ENCODE measurements around the gene FBXO21.

The FBXO21 gene, protein sequence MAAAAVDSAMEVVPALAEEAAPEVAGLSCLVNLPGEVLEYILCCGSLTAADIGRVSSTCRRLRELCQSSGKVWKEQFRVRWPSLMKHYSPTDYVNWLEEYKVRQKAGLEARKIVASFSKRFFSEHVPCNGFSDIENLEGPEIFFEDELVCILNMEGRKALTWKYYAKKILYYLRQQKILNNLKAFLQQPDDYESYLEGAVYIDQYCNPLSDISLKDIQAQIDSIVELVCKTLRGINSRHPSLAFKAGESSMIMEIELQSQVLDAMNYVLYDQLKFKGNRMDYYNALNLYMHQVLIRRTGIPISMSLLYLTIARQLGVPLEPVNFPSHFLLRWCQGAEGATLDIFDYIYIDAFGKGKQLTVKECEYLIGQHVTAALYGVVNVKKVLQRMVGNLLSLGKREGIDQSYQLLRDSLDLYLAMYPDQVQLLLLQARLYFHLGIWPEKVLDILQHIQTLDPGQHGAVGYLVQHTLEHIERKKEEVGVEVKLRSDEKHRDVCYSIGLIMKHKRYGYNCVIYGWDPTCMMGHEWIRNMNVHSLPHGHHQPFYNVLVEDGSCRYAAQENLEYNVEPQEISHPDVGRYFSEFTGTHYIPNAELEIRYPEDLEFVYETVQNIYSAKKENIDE

DNA sequence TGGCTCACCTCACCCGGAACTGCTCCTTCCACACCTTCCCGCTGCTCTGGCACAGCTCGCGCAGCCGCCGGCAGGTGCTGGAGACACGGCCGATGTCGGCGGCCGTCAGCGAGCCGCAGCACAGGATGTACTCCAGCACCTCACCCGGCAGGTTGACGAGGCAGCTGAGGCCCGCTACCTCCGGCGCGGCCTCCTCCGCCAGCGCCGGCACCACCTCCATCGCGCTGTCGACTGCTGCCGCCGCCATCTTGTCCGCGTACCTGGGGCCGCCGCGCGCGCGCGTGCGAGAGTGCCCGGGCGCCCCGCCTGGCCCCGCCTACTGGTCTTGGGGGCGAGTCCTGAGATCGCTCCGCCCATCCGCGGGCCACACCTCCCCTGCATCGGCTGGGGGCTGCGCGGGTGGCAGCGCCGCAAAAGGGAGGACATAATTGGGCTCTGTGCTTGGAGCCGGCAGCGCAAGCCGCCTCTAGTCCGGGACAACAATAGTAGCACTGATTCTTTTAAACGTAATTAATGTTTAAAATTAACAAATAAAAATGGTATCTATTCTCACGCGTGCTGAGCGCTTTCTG lies at the start of gene FBXO21:
Gene FBXO21, minus strand, starts transcription at position 261 of the 572 bp plus-strand sequence. Its CDS starts 14 bp downstream, at position 247.
- TF ChIP-seq, protein P1, sequence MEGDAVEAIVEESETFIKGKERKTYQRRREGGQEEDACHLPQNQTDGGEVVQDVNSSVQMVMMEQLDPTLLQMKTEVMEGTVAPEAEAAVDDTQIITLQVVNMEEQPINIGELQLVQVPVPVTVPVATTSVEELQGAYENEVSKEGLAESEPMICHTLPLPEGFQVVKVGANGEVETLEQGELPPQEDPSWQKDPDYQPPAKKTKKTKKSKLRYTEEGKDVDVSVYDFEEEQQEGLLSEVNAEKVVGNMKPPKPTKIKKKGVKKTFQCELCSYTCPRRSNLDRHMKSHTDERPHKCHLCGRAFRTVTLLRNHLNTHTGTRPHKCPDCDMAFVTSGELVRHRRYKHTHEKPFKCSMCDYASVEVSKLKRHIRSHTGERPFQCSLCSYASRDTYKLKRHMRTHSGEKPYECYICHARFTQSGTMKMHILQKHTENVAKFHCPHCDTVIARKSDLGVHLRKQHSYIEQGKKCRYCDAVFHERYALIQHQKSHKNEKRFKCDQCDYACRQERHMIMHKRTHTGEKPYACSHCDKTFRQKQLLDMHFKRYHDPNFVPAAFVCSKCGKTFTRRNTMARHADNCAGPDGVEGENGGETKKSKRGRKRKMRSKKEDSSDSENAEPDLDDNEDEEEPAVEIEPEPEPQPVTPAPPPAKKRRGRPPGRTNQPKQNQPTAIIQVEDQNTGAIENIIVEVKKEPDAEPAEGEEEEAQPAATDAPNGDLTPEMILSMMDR (IDR thresholded peaks at IDR 0.05; ENCODE audit: low read depth, low read length): no peak
- peak; percentile 42 for DNase-seq (ENCODE audit: extremely low read depth, low read depth)

DNA sequence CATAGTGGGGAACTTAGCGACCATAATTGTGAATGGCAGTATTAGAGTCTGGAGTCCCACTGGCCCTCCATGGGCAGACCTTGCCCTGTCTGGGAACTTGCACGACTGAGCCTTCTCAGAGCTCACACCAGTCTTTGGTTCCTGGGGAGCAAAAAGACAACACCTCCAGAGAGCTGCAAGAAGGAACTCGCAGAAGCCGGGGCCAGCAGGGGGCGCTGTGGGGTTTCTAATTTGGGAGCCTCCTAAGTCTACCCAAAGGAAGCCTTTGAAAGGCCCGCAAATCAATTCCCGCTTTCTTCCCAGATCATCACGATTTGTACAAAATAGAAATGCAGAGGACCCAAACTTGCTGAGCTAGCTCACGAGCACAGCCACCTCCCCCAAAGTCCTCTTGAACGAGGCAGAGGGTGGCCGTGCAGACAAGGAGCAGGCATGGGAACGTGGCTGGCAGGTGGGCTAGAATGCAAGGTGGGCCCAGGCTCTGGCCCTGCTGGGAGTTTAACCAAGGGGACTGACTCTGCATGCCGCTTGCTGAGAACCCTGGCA lies 46.3 kb upstream of the FBXO21 start:
- TF ChIP-seq, protein P1 (IDR thresholded peaks at IDR 0.05; ENCODE audit: low read depth, low read length): peak; percentile 79
- DNase-seq (ENCODE audit: extremely low read depth, low read depth): peak; percentile 4

DNA sequence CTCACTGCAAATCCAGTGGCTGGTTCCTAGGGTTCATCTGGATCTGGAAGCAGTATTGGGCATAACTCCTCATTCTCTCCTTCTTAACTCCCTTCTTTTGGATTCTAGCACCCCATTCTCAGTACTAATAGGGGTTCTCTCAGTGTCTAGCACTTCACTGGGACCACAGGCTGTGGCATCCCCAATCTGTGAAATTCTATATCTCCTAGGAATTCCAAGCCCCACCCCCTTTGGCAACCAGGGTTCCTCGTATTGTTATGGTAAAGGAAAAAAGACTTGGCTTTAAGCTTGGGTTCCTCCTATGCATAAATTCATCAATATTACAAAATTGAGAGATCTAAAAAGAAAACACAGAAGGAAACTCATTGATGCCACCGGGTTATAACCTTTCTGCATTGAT lies 45.0 kb upstream of the FBXO21 start:
- DNase-seq (ENCODE audit: extremely low read depth, low read depth): no peak
- TF ChIP-seq, protein P1 (IDR thresholded peaks at IDR 0.05; ENCODE audit: low read depth, low read length): no peak

DNA sequence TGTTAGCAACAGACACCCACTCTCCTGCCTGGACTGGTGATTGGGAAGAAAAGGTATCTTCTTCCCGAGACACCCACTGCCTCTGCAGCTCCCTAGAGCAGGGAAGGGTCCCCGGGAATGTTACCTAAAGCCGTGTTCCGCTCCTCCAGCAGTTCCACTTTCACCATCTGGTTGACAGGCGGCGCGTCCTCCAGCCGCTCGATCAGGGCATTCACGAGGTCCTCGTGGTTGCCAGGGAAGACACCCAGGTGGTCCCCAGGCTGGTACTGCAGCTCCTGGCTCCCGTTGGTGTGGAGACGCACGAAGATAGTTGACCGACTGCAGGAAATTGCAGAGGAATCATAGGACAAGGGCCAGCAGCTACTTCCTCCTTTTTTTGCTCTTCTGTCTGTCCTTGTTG lies 44.2 kb upstream of the FBXO21 start:
- DNase-seq (ENCODE audit: extremely low read depth, low read depth): no peak
- TF ChIP-seq, protein P1 (IDR thresholded peaks at IDR 0.05; ENCODE audit: low read depth, low read length): no peak

DNA sequence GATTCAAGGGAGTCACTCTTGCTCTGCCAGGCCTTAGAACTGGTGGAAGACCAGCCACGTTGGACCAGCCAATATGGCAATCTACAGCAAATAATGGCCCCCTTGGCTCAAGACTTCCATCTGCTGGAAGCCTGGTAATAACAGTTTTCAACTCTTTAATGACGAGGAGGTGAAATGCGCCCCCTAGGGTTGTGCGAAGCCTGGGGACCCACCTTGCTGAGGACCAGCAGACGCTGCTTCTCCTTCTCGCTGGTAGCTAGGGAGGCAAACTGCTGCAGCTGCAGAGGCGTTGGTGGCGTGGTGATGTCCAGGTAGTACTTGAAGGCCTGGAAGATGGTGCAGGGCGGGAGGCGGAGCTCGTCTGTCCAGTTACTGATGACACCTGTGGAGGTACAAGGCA lies 41.5 kb upstream of the FBXO21 start:
- TF ChIP-seq, protein P1 (IDR thresholded peaks at IDR 0.05; ENCODE audit: low read depth, low read length): no peak
- no peak for DNase-seq (ENCODE audit: extremely low read depth, low read depth)

DNA sequence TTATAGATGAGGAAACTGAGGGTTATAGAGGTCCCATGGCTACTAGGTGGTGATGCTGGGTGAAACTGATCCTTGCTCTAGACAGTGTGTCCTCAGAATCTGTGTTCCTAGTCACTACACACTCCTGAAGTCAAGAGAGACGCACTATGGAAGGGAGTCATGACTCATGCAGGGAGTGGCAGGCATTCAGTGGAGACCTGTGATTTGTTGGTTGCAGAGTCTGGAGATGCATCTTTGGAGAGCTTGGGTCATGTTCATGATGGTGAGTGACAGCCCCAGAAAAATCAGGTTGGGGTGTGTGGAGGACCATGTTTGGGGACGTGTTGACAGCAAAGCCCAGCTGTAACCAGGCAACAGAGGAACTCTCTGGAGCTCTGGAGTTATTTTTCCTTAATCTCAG lies 38.0 kb upstream of the FBXO21 start:
- TF ChIP-seq, protein P1 (IDR thresholded peaks at IDR 0.05; ENCODE audit: low read depth, low read length): no peak
- no peak for DNase-seq (ENCODE audit: extremely low read depth, low read depth)

Measured in AG09319 (cell line).